ENCODE measurements around the gene MRPL39.

GRCh38 chr21:25582888-25583287 is 24.4 kb downstream of the MRPL39 start:
- no peak for TF ChIP-seq TCF4 (CRISPR knock-in tag; IDR thresholded peaks at IDR 0.05; ENCODE audit: borderline replicate concordance)
- no peak for TF ChIP-seq PPARA (CRISPR knock-in tag; IDR thresholded peaks at IDR 0.05; ENCODE audit: borderline replicate concordance)
- no peak for TF ChIP-seq ARNTL (CRISPR knock-in tag; IDR thresholded peaks at IDR 0.05; ENCODE audit: borderline replicate concordance, low read depth)
- no peak for TF ChIP-seq ZC3H10 (CRISPR knock-in tag; IDR thresholded peaks at IDR 0.05)
- no peak for TF ChIP-seq BACH2 (CRISPR knock-in tag; IDR thresholded peaks at IDR 0.05; ENCODE audit: borderline replicate concordance)
- no peak for TF ChIP-seq PATZ1 (CRISPR knock-in tag; IDR thresholded peaks at IDR 0.05; ENCODE audit: borderline replicate concordance)

Measured in SK-N-SH treated with all-trans-retinoic acid at 6 μM for 48 hours (cell line).